Measurements from ENCODE around the gene SPTB.

Gene SPTB

DNA sequence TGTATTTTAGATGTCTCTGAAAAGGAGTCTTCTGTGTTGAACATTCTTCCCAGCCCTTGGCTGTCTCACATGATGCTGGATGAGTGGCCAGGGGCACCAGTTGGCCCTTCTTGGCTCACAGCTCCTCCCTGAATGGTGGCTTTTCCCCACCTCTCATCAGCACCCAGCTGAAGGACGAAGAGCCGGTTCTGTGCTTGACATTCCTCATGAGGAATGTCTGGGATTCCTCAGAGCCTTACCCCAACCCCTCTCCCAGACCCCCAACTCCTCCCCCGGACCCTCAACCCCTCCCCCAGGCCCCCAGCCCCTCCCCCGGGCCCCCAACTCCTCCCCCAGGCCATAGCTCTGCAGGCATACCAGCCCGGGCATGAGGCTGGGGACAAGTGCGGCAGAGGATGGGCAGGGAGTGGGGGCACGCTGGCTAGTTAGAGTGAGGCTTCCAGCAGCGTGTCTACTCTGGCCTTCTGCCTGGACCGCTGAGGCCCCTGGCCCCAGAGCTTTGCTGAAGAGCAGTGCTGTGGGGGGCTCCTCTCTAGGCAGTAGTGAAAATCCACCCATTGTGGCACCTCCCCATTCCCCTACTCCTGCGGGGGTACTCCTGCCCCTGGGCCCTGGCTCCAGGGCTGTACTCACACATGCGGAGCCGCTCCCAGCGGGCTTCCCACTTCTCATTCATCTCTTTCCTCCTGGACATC, 111.2 kb downstream of the SPTB start:
- in situ Hi-C loops (cut with HindIII; ENCODE audit: low sequenced_read_pairs): no loop called here

GRCh38 chr14:64767215-64767964, 112.3 kb downstream of the SPTB start:
- in situ Hi-C loops (cut with HindIII; ENCODE audit: low sequenced_read_pairs): no loop called here

GRCh38 chr14:64766430-64767151, 113.1 kb downstream of the SPTB start:
- in situ Hi-C loops (cut with HindIII; ENCODE audit: low sequenced_read_pairs): no loop called here

GRCh38 chr14:64765740-64766302, 113.9 kb downstream of the SPTB start:
- in situ Hi-C loops (cut with HindIII; ENCODE audit: low sequenced_read_pairs): no loop called here

DNA sequence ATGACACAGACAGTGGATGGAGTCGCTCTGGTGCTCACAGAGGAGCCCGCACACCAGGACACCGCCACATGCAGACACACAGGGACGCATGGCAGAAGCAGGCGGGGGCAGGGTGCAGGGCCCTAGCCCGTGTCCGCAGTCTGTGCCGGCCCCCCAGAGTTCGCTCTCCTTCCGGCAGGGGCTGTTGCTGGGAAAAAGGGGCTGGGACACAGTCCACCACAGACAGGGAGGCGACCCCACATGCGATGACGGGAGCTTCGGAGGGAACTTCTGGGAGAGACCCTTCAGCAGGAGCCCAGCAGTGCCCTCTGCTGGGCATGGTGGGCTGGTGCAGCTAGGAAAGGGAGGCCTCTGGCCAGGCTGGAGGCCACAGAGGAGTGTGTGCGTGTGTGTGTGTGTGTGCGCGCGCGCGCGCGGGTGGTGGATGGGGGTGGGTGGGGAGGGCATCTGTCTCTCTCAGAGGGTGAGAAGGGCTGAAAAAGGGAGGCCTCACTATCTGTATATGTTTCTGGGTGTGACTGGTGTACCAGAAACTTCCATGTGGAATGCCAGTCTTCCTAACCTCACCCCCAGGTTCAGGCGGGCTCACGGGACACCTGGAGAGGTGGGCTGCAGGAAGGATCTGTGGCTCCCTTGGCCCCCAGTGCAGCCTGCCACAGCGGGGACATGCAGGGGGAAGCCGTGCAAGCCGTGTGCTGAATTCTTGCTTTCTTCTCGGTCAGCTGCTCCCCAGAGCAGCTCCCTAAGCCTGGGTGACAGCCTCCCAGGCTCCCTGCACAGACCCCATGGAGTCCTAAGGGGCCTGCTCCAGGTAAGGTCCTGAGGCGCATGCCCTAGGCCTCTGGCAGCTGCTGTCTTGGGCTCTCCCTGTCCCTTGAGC, 114.8 kb downstream of the SPTB start:
- in situ Hi-C loops (cut with HindIII; ENCODE audit: low sequenced_read_pairs): no loop called here

- in situ Hi-C loops (cut with HindIII; ENCODE audit: low sequenced_read_pairs): no loop called here
Measured at GRCh38 chr14:64763801-64764621, 115.7 kb downstream of the SPTB start.

GRCh38 chr14:64763085-64763782, 116.5 kb downstream of the SPTB start:
- in situ Hi-C loops (cut with HindIII; ENCODE audit: low sequenced_read_pairs): no loop called here

- in situ Hi-C loops (cut with HindIII; ENCODE audit: low sequenced_read_pairs): no loop called here
Measured at GRCh38 chr14:64762044-64763034, 117.4 kb downstream of the SPTB start.

DNA sequence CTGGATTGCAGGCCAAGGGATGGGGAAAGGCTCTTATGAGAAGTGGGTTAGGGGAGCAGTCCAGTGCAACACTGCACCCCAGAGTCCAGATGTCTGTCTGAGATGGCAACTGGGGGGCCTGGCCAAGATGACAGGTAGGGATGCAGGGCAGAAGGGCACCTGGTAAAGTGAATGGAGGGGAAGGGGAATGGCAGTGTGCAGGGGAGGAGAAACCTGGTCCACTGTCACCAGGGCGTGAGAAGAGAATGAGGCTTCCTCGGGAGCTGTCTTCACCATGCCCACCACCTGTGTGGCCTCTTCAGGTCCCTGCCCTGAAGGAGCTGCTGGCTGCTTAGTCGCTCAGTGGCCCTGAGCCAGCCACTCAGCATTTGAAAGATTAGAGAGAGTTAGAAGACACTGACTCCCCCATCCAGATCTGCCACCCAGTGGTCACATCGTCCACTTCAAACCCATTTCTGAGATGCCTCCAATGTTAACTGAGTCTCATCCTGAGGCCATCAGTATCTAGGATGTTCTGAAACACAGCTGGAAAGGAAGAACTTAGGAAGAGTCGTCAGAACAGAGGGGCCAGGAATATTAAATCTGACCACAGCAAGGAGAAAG, 118.2 kb downstream of the SPTB start:
- in situ Hi-C loops (cut with HindIII; ENCODE audit: low sequenced_read_pairs): no loop called here

- in situ Hi-C loops (cut with HindIII; ENCODE audit: low sequenced_read_pairs): no loop called here
Measured at GRCh38 chr14:64760916-64761315, 118.8 kb downstream of the SPTB start.

DNA sequence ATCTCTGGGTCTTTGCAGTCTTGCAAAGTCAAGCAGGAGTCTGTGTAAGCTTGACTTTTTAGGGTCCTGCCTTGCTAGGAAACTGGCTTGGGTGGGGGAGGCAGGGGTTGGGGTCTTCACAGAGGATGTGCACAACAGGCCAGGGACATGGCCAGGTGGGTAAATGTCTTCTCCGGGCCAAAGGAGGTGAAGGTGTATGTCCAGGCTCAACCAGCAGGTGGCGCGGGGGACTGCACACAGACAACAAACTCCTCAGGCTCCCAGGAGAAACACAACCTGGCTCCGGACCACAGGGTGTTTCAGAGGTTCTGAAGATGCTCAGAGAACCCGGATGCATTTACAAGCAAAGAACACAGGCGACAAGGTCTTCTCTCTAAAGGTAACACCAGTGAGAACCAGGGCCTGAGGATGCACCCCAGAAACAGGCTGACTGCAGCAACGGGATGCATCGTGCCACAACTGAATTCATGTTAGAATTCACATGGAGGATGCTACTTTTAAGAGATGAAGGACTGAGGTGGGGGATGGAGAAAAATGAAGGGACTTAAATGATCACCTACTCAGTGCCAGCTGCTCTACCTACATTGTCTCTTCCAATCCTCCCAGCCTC, 119.5 kb downstream of the SPTB start:
- in situ Hi-C loops (cut with HindIII; ENCODE audit: low sequenced_read_pairs): no loop called here

DNA sequence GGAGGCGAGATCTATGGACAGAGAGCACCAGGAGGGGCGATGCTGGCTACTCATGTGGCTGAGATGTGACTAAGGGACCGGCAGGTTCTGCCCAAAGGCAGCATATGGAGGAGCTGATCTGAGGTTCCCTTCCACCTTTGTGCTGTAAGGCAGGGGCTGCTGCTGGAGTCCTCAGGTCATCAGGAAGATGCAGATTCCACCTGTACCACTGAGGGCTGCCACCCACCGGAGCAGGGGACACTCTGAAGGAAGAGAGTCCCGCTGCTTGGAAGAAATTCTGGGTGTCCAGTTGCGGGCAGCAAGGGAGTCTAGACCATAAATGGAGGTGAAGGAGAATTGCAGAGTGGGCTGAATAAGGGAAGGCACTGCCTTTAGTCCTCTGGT, 120.2 kb downstream of the SPTB start:
- in situ Hi-C loops (cut with HindIII; ENCODE audit: low sequenced_read_pairs): loop anchor here (10.0 kb wide), 1 partner anchor 65 kb away; no protein-coding TSS in a partner anchor

- in situ Hi-C loops (cut with HindIII; ENCODE audit: low sequenced_read_pairs): loop anchor here (10.0 kb wide), 1 partner anchor 64 kb away; no protein-coding TSS in a partner anchor
Measured at GRCh38 chr14:64758691-64759554, 120.8 kb downstream of the SPTB start.

GRCh38 chr14:64758025-64758521, 121.6 kb downstream of the SPTB start:
- in situ Hi-C loops (cut with HindIII; ENCODE audit: low sequenced_read_pairs): loop anchor here (10.0 kb wide), 1 partner anchor 63 kb away; no protein-coding TSS in a partner anchor

GRCh38 chr14:64757601-64758000, 122.1 kb downstream of the SPTB start:
- in situ Hi-C loops (cut with HindIII; ENCODE audit: low sequenced_read_pairs): loop anchor here (10.0 kb wide), 1 partner anchor 63 kb away; no protein-coding TSS in a partner anchor

- in situ Hi-C loops (cut with HindIII; ENCODE audit: low sequenced_read_pairs): loop anchor here (10.0 kb wide), 1 partner anchor 62 kb away; no protein-coding TSS in a partner anchor
Measured at GRCh38 chr14:64756712-64757111, 123.0 kb downstream of the SPTB start.

All from endothelial cell of hepatic sinusoid (primary cell).